WERI-Rb-1 (cell line): ENCODE measurements around the gene ELOA.
"Not testable (repeated sequence)": the region's sequence is repeated elsewhere in the genome, so short reads cannot be mapped to it uniquely, and the experiment has no call there.

Experiments used
- DNase-seq: peaks from one replicate; pipeline ENCODE4 v3.0.0-alpha.2; 2020
- H3K27ac ChIP-seq: fragments of 250-450 bp; sonication (Bioruptor Pico); 2 replicates; pipeline ENCODE4 v1.5.1; 2020; ENCODE audit warnings: mild to moderate bottlenecking, moderate library complexity
- H3K27me3 ChIP-seq: fragments of 250-450 bp; sonication (Bioruptor Pico); 2 replicates; pipeline ENCODE4 v1.5.1; 2021; ENCODE audit warnings: mild to moderate bottlenecking, low read depth, moderate library complexity; ENCODE audit not compliant: insufficient read depth, severe bottlenecking
- H3K36me3 ChIP-seq: fragments of 250-450 bp; sonication (Bioruptor Pico); 2 replicates; pipeline ENCODE4 v1.5.1; 2020; ENCODE audit warnings: mild to moderate bottlenecking, moderate library complexity
- H3K4me3 ChIP-seq: 2 replicates; pipeline ENCODE4 v1.5.1; 2011; ENCODE audit warnings: low read depth, mild to moderate bottlenecking, control low read depth, low read length
- H3K9me3 ChIP-seq: fragments of 250-450 bp; sonication (Bioruptor Pico); 2 replicates; pipeline ENCODE4 v1.5.1; 2021; ENCODE audit warnings: mild to moderate bottlenecking, moderate library complexity; ENCODE audit not compliant: severe bottlenecking
- TF ChIP-seq, protein P1 (sequence below): IDR thresholded peaks from 2 replicates; pipeline ENCODE4 v1.5.1; 2011; ENCODE audit warnings: low read depth, mild to moderate bottlenecking, control low read depth, inconsistent platforms, low read length

Gene ELOA

DNA sequence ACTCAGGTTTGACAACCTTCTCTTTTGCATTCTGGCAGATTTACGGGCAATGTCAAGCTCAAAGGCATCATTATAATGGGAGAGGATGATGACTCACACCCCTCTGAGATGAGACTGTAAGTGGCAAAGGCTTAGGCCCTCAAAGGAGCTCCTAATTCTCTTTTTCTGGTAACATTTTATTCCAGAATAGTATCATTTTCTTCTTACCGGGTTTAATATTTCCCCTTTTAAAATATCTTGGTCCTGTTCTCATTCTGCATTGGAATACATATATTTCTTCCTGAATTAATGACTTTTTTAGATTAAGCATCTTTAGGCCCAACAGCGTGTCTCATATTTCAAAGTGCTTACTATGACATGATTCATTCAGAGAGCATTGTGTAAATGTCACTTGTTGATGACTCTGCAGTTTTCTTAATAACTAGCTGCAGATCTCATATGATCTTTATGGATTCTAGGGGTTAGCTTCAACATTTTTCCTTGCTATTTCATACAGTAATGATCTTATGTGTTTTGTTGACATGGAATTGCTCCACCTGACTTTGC lies 36.6 kb downstream of the ELOA start:
- no peaks in the 10 kb centered on the region for H3K9me3 ChIP-seq
- DNase-seq: no peak
- no peak overlapping the region for H3K4me3 ChIP-seq
- H3K27me3 ChIP-seq: no peaks in the 10 kb centered on the region
- peaks cover 48% of the 10 kb centered on the region for H3K36me3 ChIP-seq
- H3K27ac ChIP-seq: no peak overlapping the region
- TF ChIP-seq, protein P1, sequence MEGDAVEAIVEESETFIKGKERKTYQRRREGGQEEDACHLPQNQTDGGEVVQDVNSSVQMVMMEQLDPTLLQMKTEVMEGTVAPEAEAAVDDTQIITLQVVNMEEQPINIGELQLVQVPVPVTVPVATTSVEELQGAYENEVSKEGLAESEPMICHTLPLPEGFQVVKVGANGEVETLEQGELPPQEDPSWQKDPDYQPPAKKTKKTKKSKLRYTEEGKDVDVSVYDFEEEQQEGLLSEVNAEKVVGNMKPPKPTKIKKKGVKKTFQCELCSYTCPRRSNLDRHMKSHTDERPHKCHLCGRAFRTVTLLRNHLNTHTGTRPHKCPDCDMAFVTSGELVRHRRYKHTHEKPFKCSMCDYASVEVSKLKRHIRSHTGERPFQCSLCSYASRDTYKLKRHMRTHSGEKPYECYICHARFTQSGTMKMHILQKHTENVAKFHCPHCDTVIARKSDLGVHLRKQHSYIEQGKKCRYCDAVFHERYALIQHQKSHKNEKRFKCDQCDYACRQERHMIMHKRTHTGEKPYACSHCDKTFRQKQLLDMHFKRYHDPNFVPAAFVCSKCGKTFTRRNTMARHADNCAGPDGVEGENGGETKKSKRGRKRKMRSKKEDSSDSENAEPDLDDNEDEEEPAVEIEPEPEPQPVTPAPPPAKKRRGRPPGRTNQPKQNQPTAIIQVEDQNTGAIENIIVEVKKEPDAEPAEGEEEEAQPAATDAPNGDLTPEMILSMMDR: no peak

DNA sequence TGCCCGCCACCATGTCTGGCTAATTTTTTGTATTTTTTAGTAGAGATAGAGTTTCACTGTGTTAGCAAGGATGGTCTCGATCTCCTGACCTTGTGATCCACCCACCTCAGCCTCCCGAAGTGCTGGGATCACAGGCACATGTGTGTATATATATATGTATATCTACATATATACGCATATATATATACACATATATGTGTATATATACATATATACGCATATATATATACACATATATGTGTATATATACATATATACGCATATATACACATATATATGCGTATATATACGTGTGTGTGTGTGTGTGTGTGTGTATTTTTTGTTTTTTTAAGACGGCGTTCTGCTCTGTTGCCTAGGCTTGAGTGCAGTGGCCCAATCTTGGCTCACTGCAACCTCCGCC lies 39.9 kb downstream of the ELOA start:
- not testable (repeated sequence) for DNase-seq, H3K4me3 ChIP-seq, H3K9me3 ChIP-seq, H3K27ac ChIP-seq, H3K27me3 ChIP-seq
- H3K36me3 ChIP-seq: peaks cover 78% of the 10 kb centered on the region

DNA sequence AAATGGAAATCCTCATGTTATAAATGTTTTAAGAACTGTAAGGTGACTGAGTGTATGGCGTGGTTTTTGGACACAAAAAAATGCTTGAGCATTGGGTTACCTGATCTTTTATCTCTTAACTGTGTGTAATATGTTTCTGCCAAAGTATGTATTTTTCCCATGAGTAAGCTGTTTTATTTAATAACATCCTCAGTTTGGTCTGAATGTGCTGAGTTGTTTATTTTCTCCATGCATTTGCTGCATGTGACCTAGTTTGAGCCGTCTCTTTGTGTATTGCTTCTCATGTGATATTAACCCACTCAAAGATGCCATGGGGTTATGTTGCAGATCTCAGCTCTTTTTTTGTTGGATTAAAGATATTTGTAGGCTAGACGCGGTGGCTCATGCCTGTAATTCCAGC lies 41.6 kb downstream of the ELOA start:
- TF ChIP-seq, protein P1: no peak
- Histone ChIP-seq H3K27me3 (no peaks in the 10 kb centered on the region), H3K27ac (no peak overlapping the region), H3K36me3 (peaks cover 75% of the 10 kb centered on the region), H3K9me3 (no peaks in the 10 kb centered on the region), H3K4me3 (no peak overlapping the region)
- DNase-seq: no peak

DNA sequence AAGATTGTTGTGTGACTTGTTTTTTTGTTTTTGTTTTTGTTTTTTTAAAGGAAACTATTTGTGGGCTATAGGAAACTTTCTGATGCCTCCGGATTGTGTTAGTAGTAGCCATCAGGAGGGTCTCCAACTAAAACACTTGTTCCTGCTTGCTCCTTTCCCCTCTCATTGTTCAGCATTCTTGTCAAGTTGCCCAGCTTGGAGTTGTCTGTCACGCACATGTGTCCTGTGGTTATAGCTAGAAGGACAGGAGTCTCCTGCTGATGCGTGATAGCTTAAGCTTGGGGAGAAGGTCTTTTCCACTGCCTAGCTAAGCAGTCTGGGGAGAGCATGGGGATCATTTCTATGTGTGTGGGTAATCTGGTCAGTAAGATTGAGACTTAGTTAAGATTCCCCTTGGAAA lies 44.4 kb downstream of the ELOA start:
- Histone ChIP-seq H3K9me3 (no peaks in the 10 kb centered on the region), H3K36me3 (peaks cover 48% of the 10 kb centered on the region), H3K27ac (no peak overlapping the region), H3K4me3 (no peak overlapping the region), H3K27me3 (no peaks in the 10 kb centered on the region)
- DNase-seq: no peak
- TF ChIP-seq, protein P1: no peak

DNA sequence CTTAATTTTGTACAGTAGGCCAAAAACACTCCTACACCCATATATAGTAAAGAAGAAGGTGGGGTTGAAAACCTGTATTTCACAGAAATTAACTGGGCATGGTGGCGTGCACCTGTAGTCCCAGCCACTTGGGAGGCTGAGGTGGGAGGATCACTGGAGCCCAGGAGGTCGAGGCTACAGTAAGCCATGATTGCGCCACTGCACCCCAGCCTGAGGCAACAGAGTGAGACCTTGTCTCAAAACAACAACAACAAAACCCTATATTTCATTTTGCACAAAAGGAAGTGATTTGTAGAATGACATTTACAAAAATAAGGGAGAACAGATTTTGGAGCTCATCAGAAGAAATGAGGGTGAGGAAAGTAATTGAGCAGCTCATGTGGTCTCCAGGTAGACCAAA lies 45.4 kb downstream of the ELOA start:
- no peak for DNase-seq
- H3K4me3 ChIP-seq: no peak overlapping the region
- TF ChIP-seq, protein P1: no peak
- no peaks in the 10 kb centered on the region for H3K9me3 ChIP-seq
- no peak overlapping the region for H3K27ac ChIP-seq
- peaks cover 51% of the 10 kb centered on the region for H3K36me3 ChIP-seq
- H3K27me3 ChIP-seq: no peaks in the 10 kb centered on the region

DNA sequence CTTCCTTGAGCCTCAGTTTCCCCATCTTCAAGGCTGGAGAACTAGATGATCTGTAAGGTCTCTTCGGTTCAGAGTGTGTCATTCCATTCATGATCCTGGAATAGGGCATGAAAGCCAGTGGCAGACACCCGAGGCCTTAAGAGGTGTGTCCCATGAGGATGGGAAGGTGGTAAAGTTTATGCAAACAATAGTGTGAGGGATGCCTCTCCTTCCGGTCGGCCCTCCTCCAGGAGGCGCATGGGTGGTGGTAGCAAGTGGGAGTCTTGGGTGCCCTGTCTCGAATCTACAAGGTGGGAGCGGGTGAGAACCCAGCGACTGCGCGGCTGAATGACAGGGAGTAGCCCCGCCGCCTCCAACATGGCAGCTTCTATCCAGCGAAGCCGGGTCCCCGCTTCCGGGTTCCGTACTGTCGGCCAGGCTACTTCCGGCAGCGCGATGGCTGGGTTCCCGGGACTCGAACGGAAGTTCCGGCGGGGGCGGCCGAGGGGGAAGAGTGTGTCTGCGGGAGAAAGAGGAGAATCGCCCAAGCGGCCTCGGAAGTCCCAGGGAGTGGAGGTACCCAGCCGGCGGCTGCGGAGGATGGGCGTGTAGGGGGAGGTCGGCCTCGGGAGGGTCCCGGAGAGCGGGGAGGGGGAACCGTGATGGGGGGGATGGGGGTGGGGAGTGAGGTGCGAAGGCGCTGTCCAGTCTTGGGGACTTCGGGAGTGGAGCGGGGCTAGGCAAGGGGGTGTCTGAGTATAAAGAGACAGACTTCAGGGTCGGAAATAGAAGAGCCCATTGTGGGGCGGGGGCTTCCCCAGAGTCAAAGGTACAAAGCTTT lies 47.6 kb downstream of the ELOA start, which contains the start of gene LYPLA2:
TSS of gene LYPLA2 (plus strand) at position 450 of the 820 bp plus-strand sequence. CDS start 1,538 bp downstream, outside the sequence.
- TF ChIP-seq, protein P1: no peak
- DNase-seq: peak; percentile 92
- peaks cover 41% of the 10 kb centered on the region for H3K36me3 ChIP-seq
- H3K4me3 ChIP-seq: peak within 1 kb of the TSS; percentile 56
- H3K27me3 ChIP-seq: no peaks in the 10 kb centered on the region
- no peaks in the 10 kb centered on the region for H3K9me3 ChIP-seq
- peak within 1 kb of the TSS; percentile 39 for H3K27ac ChIP-seq
